ENCODE measurements around the gene KLRC1.

DNA sequence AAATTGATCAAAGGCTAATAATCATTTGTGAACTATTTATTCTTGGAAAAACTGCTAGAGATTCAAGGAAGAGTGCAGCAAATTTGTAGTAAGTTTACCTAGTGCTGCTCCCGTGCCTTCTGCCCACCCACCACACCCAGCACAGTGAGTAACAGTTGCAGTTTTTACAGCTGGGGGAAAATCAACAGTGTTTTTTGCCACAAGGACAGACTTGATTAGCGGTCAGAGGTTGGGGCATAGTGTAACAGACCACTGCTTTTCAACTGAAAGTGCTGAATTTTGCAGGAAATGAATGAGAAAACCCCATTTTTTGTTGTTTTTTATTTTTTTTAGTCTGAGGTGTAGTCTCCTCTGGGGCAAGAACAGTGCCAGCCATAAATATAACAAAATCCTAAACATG lies 55.9 kb downstream of the KLRC1 start:
- TF ChIP-seq TOX (CRISPR knock-in tag; IDR thresholded peaks at IDR 0.05; ENCODE audit: borderline replicate concordance) (no peak), GLIS3 (CRISPR knock-in tag; IDR thresholded peaks at IDR 0.05) (no peak), ESRRG (CRISPR knock-in tag; IDR thresholded peaks at IDR 0.05) (no peak)
